ENCODE results near the gene GPR50.

Gene GPR50

GRCh38 chrX:151177141-151178027, 1.0 kb downstream of the GPR50 start:
- POLR2A ChIA-PET, result no interaction called here
- no peak for DNase-seq (ENCODE audit: low read depth, low spot score)
- CTCF ChIA-PET, result no interaction called here
- H3K4me3 ChIP-seq (ENCODE audit: low read depth, low read length), result no peak overlapping the region
- no peak for TF ChIP-seq CTCF (IDR thresholded peaks at IDR 0.05; ENCODE audit: insufficient read depth, low read length, missing control alignments)

GRCh38 chrX:151178746-151179145, 2.4 kb downstream of the GPR50 start:
- no peak overlapping the region for H3K4me3 ChIP-seq (ENCODE audit: low read depth, low read length)
- CTCF ChIA-PET, result no interaction called here
- no peak for TF ChIP-seq CTCF (IDR thresholded peaks at IDR 0.05; ENCODE audit: insufficient read depth, low read length, missing control alignments)
- no peak for DNase-seq (ENCODE audit: low read depth, low spot score)
- POLR2A ChIA-PET, result no interaction called here

- no peak for TF ChIP-seq CTCF (IDR thresholded peaks at IDR 0.05; ENCODE audit: insufficient read depth, low read length, missing control alignments)
- DNase-seq (ENCODE audit: low read depth, low spot score), result no peak
- no peak overlapping the region for H3K4me3 ChIP-seq (ENCODE audit: low read depth, low read length)
- ChIA-PET CTCF (no interaction called here), POLR2A (no interaction called here)
These were observed 4.0 kb downstream of the GPR50 start for GRCh38 chrX:151180400-151180799.

GRCh38 chrX:151181088-151181487, 4.7 kb downstream of the GPR50 start:
- TF ChIP-seq CTCF (IDR thresholded peaks at IDR 0.05; ENCODE audit: insufficient read depth, low read length, missing control alignments), result no peak
- CTCF ChIA-PET, result no interaction called here
- DNase-seq (ENCODE audit: low read depth, low spot score), result no peak
- POLR2A ChIA-PET, result no interaction called here
- H3K4me3 ChIP-seq (ENCODE audit: low read depth, low read length), result no peak overlapping the region

GRCh38 chrX:151183233-151183753, 6.9 kb downstream of the GPR50 start:
- ChIA-PET CTCF (no interaction called here), POLR2A (no interaction called here)
- TF ChIP-seq CTCF (IDR thresholded peaks at IDR 0.05; ENCODE audit: insufficient read depth, low read length, missing control alignments), result no peak
- DNase-seq (ENCODE audit: low read depth, low spot score), result no peak
- no peak overlapping the region for H3K4me3 ChIP-seq (ENCODE audit: low read depth, low read length)

GRCh38 chrX:151183912-151184565, 7.7 kb downstream of the GPR50 start:
- ChIA-PET CTCF (no interaction called here), POLR2A (no interaction called here)
- no peak overlapping the region for H3K4me3 ChIP-seq (ENCODE audit: low read depth, low read length)
- TF ChIP-seq CTCF (IDR thresholded peaks at IDR 0.05; ENCODE audit: insufficient read depth, low read length, missing control alignments), result no peak
- DNase-seq (ENCODE audit: low read depth, low spot score), result no peak

All from AG04449 (cell line).